Activated CD8-positive, alpha-beta memory T cell treated with anti-CD3 and anti-CD28 coated beads for 48 hours (primary cell): ENCODE data around the gene WNT7A.
"Not testable (repeated sequence)": the region's sequence is repeated elsewhere in the genome, so short reads cannot be mapped to it uniquely, and the experiment has no call there.

Experiments used
- DNase-seq, 3 experiments: peaks; one replicate each; pipeline ENCODE4 v3.0.0-alpha.2; 2020; ENCODE audit warnings: low read depth in 2 of 3, low spot score in 2 of 3

The WNT7A gene

DNA sequence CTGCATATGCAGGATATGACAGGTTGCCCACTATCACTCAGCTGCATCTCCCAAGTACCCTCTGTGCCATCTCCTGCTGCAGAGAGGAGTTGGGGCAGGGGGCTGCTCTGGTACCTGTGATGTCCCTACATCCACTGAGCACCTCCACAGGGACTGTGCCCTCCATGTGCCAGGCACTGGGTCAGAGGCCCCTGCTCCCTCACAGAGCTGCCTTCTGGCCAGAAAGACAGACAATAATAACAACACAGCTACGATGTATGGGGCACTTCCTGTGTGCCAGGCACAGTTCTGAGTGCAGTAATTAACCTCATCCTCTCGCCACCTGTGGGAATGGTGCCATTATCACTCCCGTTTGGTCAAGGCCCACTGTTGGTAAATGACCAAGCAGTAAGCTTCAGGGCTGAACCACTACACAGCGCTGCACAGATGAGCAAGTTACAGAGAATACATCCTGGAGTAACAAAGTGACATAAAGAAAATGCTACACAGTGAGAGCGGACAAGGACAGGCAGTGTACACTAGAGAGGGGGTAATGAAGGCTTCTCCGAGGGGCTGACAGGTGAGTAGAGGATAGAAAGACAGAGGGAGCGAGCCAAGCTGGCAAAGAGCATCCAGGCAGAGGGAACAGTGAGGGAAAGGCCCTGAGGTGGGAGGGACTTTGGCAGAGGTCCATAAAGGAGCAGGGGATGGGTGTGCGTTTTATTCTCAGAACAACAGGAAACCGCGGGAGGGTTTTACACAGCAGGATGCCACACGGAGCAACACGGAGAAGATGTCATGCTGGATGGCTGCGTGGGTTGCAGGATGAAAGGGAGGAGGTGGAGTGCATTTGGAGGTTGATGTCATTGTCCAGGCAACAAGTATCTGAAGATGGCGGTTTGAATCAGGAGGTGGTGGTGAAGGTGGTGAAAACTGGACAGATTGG lies 13.6 kb downstream of the WNT7A start:
- no peak for DNase-seq

DNA sequence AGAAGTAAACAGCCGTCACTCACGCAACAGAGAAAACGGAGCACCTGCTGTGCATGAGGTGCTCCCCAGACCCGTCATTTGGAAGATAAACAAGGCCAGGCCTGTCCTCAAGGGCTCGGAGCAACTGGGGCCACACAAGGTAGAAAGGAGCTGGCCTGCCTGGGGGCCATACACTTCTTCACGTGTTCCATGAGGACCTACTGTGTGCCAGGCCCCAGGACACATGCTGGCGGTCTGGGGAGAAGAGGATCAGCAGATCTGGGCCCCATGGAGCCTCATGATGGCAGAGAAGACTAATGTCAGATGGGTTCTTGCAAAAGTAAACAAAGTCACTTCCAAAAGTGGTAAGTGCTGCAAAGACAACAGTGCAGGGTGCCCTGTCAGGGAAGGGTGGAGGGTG lies 14.3 kb downstream of the WNT7A start:
- DNase-seq = no peak

DNA sequence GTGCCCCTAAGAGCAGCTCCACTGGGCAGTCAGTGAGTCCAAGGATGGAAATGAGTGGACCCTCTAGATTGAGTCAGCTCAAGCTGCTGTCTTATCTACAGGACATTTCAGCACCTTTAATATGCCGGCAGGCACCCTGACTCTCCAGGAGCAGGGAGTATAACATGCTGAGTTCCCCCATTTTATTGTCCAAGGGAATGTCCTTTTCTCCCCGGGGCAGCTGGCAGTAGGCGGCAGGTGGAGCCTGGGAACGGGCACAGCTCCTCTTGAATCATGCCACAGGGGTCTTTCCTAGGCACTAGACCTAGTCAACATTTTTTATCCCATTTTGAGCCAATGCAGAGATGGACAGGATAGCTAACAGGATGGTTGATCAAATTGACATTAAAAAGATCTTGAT lies 14.8 kb downstream of the WNT7A start:
- no peak for DNase-seq

DNA sequence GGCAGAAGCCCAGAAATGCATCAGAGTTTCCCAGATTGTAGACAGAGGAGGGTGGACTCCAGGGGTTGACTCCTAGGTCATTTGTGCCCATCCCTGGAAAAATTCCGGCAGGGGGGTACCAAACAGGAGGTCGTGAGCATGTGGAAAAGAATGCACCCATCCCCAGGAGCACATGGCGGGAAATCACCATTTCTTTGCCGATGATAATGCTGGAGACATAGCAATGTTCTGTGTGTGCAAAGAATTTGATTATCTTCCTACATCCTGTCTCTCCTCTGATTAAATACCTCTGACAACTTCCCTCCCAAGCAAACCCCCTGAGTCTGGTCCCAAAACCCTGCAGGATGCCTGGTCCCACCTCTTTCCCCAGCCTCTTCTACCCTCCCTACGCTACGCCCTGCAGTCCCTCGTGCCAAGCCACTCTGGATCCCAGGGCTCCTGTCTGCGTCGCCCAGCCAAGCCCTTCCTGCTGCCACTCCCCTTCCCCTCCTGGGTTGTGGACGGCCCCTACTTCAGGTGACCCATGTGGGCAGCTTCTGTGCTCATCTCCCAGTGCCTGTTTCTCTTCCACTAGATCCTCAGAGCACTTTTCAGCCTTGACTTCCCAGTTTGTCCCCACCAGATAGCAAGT lies 15.8 kb downstream of the WNT7A start:
- no peak for DNase-seq

DNA sequence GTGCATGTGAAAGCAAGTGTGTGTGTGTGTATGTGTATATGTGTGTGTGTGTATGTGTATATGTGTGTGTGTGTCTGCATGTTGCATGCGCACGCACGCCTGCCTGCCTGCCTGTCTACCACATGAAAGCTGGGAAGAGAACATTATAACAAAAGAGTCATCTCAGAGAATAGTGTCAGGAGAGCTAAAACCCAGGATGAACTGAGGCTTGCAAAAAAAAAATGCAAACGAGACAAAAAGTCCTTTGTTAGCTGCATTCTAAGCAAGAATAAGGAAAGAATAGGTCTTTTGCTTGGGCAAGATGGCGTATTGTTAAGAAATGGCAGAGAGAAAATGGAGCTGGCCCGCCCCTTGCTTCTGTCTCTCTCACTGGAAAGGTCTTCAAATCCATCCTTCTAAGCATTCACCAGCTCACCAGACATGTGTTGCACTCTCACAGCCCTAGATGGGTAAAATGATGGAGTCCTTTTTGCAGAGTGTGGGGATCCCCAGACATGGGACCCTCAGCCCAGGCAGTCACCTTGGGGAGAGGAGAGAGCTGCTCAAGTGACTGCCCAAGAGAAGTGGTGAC lies 16.4 kb downstream of the WNT7A start:
- DNase-seq = no peak

DNA sequence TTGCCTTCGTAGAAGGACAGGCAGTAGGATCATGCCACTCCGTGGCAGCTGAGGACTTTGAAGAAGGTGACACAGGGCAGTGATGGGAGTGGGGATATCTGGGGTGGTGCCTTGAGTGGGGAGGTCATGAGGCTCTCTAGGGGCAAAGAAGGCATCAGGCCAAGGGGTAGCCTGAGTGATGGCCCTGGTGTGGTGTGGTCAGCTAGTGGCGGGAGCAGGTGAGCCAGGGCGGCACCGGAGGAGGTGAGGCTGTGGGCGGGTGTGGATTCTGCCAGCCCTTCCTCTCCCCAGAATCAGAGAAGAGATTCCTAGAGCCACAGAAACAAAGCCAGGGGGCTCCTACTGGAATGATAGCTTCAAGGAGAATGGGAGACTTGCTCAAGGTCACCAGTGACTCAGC lies 18.4 kb downstream of the WNT7A start:
- no peak for DNase-seq

DNA sequence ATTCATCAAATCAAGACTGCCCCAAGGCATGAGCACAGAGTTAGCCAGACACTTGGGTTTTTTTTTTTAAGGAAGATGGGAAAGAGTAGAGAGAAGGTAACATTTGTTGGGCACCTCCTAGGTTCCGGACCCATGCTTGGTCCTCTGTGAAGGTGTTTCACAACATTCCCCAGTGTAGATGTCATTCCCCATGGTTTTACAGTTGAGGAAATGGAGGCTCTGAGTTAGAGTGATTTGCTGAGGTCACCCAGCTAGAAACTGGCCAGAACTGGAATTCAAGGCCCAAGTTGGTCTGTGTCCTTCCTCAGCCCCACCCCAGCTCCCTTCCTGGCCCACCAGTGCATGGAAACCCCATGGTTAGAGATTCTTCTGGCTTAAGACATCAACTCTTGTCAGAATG lies 19.9 kb downstream of the WNT7A start:
- DNase-seq = no peak

DNA sequence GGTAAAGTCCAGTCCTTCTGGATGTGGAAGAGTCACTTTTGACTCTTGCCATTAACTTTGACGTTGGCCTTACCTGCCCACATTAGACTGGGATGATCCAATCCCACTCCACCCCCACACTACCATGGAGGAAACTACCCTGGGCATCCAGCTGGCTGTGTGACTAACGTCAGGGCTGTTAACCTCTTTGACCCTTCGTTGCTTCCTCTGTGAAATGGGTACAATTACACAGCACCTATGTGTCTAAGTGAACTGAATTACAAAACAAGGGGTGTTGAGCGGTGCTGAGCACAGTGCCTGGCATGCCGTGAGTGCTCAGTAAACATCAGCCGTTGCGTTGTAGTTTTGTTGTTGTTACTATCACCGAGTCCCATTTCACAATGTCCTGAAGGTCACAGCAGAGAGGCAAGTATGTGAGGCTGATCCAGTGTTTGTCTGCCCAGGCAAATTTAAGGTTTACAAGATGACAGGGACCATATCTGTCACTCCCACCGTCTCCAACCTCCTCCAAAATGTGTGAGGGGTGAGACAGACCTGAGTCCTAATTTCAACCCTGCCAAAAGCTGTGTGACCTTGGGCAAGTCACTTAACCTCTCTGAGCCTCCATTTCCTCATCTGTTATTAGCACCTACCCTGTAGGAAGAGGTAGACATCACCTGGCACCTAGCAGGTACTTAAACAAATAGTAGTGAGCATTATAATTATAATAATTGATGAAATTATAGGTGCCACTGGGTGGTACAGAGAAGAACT lies 20.9 kb downstream of the WNT7A start:
- DNase-seq = no peak

DNA sequence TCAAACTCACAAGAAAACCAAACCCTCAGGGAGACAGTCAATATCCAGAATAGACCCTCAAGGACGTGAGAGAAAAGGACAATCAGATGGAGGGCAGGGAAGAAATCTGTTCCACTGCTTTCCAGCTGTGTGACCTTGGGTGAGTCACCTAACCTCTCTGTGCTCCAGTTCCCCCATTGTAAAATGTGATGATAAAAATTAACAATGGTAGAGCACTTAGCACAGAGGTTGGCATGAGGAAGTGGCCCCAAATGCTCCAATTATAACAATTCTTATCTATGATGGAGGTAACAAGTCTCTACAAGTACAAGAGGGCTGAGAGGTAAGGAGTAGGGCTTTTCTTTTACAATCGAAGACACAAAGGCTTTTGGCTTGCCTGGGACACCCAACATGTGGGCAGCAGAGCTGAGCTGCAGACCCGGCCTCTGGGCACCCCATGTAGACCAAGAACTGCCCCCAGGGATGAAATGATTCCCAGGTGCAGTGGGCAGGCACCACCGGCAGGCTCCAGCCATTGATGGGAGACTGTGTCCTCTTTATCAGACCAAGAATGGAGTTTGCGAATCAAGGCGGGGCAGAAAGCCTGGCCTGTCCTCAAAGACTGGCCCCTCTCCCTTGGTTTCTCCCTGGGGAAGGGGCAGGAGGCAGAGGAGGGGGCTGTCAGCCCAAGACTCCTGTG lies 22.0 kb downstream of the WNT7A start:
- DNase-seq = no peak

DNA sequence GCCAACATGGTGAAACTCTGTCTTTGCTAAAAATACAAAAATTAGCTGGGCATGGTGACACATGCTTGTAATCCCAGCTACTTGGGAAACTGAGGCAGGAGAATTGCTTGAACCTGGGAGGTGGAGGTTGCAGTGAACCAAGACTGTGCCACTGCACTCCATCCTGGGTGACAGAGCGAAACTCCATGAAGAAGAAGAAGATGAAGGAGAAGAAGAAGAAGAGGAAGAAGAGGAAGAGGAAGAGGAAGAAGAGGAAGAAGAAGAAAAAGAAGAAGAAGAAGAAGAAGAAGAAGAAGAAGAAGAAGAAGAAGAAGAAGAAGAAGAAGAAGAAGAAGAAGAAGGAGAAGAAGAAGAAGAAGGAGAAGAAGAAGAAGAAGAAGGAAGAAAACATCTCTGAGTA lies 23.2 kb downstream of the WNT7A start:
- not testable (repeated sequence) for DNase-seq

DNA sequence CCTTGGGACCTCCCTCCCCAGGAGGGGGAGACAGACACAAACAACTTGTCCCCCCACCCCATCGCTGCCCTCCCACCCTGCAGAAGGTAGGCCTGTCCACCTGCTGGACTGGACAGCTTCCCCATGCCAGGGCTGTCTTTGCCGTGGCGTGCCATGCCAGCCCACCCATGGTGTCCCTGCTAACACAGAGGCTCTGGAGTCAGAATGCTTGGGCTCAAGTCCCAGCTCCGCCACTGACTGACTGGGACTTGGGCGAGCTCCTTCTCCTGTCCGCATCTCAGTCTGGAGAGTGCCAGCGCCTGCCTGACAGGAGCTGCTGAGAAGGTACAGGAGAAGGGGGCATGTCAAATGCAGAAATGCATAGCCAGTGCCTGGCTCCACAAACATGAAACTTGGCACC lies 23.9 kb downstream of the WNT7A start:
- no peak for DNase-seq

DNA sequence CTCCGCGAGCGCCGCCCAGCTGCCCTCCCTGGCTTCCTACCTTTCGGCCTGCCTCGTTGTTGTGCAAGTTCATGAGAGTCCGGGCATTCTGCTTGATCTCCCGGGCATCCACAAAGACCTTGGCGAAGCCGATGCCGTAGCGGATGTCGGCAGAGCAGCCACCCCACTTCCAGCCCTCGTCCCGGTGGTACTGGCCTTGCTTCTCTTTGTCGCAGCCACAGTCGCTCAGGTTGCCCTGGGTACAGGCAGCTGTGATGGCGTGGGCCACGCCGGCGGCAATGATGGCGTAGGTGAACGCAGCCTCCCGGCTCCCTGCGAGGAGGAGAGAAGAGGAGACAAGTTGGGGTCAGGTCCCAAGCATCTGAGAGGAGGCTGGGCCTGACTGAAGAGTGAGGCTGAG lies 25.4 kb downstream of the WNT7A start:
- DNase-seq = no peak

DNA sequence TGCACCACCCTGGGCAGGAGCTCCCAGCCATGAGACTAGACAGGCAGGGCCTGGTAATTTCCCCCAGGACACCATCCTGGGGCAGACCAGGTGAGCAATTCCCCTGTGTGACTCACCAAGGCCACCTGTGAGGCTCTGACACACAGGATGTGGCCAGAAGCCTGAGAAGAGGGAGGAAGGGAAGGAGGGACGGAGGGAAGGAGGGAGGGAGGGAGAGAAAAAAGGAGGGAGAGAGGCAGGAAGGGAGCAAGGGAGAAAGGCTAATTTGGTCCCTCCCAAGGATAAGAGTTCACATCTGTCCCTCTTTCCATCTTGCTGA lies 25.9 kb downstream of the WNT7A start:
- no peak for DNase-seq

DNA sequence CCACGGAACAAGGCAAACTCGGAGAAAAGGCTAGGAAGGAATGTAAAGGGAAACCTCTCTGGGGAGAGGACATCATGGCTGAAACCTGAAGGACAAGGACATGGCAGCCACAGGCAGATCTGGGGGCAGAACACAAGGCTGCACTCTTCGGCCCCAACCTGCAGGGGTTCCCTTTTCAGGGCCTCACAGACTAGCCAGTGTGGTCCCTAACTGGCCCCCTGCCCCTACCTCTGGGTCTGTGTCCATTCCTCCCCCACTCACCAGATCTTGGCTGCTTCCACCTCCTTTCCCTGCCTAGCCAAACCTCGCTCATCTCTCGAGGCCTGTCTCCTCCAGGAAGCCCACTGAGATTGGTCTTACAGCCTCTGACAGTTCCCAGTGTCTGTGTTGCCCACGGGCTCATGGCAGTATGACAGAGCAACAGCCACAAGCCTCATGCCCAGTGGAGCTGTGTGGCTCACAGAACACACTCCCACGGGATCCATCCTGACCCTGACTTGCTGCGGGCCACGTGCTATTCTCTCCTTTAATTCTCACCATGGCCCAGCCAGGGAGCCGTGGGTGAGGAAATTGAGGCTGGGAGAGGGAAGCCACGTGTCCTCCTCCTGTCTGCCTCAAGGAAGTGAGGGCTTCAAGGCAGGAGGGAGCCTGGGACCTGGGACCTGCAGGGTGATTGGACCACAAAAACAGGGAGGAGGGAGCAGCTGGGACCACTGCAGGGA lies 26.5 kb downstream of the WNT7A start:
- no peak for DNase-seq

DNA sequence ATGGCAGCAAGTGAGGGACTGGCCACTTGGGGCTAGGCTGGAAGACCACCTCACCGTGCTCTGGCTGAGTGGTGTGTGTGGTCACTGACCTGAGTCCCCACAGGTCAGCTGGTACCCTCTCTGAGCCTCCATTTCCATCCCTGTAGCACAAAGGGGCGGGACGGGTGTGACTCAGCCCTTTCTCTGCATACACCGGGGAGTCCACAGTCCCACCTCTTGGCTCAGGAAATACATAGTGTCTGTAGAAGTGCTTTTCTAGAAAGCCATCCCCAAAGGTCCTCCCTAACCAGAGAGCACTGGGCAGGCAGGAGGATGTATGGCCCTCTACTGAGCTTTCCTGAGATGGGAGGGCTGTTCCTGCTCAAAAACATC lies 27.2 kb downstream of the WNT7A start:
- DNase-seq = no peak

DNA sequence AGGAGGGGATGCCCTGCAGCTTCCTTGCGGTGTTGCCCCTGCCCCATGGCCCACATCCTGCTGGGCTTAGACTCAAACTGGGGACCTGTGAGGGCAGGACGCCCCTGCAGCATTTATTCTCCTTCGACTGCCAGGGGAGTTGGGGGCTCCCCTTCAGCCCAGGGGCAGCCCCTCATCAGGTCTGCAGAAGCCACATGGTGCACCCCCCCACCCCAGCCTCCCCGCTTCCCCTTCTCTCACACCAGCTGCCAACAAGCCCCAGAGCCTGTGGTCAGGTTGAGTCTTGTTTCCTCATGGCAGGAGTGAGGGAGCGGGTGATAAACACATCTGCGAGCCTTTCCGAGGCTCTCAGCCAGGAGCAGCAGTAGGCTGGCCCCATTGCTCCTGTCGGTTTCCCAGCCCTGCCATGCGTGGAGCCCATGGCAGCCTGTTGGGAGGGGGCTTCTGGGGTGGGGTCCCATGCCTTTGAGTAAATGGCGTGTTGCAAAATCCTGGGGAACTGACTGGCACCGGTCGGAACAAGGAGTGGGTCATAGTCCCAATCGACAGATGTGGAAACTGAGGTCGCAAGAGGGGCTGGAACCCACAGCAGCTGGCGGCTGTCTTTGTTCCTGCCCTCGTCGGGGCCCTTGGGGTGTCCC lies 27.8 kb downstream of the WNT7A start:
- DNase-seq = no peak

DNA sequence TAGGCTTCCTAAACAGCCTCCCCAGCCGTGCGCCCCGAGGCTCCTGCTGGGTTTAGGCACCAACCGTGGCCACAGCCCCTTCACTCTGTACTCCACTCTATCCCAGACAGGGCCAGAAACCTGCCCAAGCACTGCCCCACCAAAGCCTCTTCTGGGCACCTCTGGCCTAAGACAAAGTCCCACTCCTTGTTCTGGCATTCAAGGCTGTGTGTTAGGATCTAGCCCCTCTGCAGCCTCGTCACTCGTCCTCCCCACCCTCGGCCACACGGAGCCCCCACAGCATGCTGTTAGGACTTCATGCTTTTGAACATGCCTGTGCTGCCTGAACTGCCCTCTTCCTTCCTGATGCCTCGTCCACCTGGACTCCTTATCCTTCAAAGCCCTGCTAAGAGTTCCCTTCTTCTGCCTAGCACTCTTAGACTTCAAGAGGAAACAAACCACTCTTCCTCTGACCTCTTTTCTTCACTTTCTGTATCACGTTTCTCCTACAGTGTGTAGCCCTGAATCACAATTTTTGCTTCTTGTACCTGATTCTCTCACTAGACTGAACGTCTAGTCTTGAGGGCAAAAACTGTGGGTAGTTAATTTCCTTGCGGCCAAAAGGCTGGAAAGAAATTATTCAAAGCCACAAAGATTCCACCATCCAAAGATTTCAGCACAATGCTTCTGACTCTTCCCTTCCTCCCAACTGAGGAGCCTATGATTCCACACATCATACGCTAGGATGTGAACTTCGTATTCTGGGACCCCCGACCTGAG lies 28.6 kb downstream of the WNT7A start:
- no peak for DNase-seq

DNA sequence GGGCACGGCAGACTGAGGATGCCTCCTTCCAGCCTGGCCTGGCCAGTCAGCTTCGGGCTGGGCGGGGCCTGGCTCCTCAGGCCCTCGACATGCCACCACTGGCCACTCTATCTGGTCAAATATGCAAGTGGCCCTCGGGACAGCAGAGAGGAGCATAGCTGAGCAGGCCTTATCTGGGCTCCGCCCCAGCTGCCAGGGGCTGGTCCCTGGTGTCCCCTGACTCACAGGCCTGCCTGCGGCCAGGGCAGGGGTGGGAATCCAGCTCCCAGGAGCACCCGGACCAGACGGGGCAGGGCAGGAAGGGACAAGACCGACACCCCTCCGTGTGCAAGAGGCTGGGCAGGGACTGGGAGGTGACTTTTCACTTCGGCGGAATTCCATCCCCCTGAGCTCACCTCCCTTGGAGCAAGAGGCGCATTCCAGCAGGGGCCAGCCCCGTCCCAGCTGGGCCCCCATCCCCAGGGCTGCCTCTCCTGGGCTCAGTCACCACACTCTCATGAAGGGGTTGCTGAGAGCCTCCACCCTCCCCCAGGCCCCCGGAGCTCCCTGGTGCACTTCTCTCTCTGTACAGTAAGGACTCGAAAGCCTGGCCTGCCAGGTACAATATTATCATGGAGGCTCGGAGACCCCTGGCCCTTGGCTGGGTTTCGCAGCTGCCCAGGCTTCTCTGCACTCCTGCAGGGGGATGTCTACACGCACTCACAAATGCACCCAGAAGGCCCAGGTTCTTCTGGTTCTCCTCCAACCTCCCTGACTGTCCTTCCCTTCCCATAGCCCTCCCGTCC lies 29.5 kb downstream of the WNT7A start:
- no peak for DNase-seq

DNA sequence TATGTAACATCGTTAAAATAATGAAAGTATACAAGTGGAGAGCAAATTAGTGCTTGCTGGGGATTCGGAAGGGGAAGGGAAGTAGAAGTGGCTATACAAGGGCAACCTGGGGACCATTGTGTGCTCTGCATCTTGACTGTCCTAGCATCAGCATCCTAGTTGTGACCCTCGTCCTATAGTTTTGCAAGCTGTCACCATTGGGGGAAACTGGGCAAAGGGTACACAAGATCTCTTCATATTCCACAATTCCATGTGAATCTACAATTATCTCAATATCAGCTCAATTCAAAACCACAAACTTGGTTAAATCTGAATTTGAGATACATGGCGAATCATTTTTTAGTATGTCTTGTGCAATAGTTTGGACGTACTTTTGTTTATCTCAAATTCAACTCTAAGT lies 30.9 kb downstream of the WNT7A start:
- DNase-seq = no peak
